SU-DHL-6 (cell line): ENCODE measurements around the gene PKN1.

Experiments used
- H2AFZ ChIP-seq: fragments of 200-600 bp; sonication (generic); 2 replicates; pipeline ENCODE4 v1.6.1; 2014; ENCODE audit warnings: low read depth, mild to moderate bottlenecking, moderate library complexity, mixed read lengths, antibody characterized with exemption, low read length; ENCODE audit not compliant: severe bottlenecking
- H3F3A ChIP-seq: fragments of 200-600 bp; shearing (Covaris generic); 2 replicates; pipeline ENCODE4 v1.6.0; 2016; ENCODE audit warnings: antibody characterized with exemption, mild to moderate bottlenecking; ENCODE audit not compliant: insufficient read depth
- H3K27ac ChIP-seq: fragments of 200-600 bp; sonication (generic); 2 replicates; pipeline ENCODE4 v1.5.1; 2016; ENCODE audit warnings: low read depth, mild to moderate bottlenecking, low read length, moderate library complexity, mixed read lengths
- H3K27me3 ChIP-seq: fragments of 200-600 bp; sonication (generic), shearing (Covaris generic); 2 replicates; pipeline ENCODE4 v1.6.0; 2014; ENCODE audit warnings: mild to moderate bottlenecking, low read length
- H3K36me3 ChIP-seq: fragments of 200-600 bp; sonication (generic); 2 replicates; pipeline ENCODE4 v1.6.1; 2014; ENCODE audit warnings: mild to moderate bottlenecking, low read length, mixed read lengths
- H3K4me2 ChIP-seq: fragments of 300-600, 200-600 bp; shearing (Covaris generic), sonication (generic); 2 replicates; pipeline ENCODE4 v1.6.0; 2014; ENCODE audit warnings: low read length, low read depth, mild to moderate bottlenecking; ENCODE audit not compliant: poor library complexity, severe bottlenecking
- H3K4me3 ChIP-seq: fragments of 200-600 bp; sonication (generic); 2 replicates; pipeline ENCODE4 v1.5.1; 2014; ENCODE audit warnings: antibody characterized with exemption, low read length, mild to moderate bottlenecking, mixed read lengths; ENCODE audit not compliant: insufficient read depth, poor library complexity, severe bottlenecking
- H3K79me2 ChIP-seq: fragments of 200-600 bp; sonication (generic); 2 replicates; pipeline ENCODE4 v1.6.1; 2014; ENCODE audit warnings: mild to moderate bottlenecking, low read length, moderate library complexity; ENCODE audit not compliant: insufficient read depth
- H3K9ac ChIP-seq: fragments of 200-600 bp; sonication (generic); 2 replicates; pipeline ENCODE4 v1.7.0; 2014; ENCODE audit warnings: mild to moderate bottlenecking, low read length
- H3K9me2 ChIP-seq: fragments of 200-600 bp; sonication (generic); replicated peaks from 2 replicates; pipeline ENCODE4 v1.6.1; 2014; ENCODE audit warnings: low read length; ENCODE audit not compliant: insufficient read depth
- H3K9me3 ChIP-seq: fragments of 200-600 bp; sonication (generic); 2 replicates; pipeline ENCODE4 v1.6.1; 2014; ENCODE audit warnings: low read length, mixed read lengths; ENCODE audit not compliant: insufficient read depth
- H4K20me1 ChIP-seq: fragments of 200-600 bp; sonication (generic); 2 replicates; pipeline ENCODE4 v1.6.1; 2014; ENCODE audit warnings: low read depth, mild to moderate bottlenecking, antibody characterized with exemption, low read length, moderate library complexity, mixed read lengths
- EZH2phosphoT487 ChIP-seq: fragments of 200-600 bp; sonication (generic), shearing (Covaris generic); conservative IDR thresholded peaks from 2 replicates; pipeline ENCODE4 v1.6.1; 2018; ENCODE audit warnings: mild to moderate bottlenecking, antibody characterized with exemption, low read length, moderate library complexity, mixed read lengths
- TF ChIP-seq, protein P1 (sequence below): fragments of 200-600 bp; sonication (generic); IDR thresholded peaks from one replicate; pipeline ENCODE4 v1.5.1; 2017; ENCODE audit warnings: antibody characterized with exemption, mild to moderate bottlenecking, low read length, moderate library complexity; ENCODE audit not compliant: insufficient read depth, poor library complexity, severe bottlenecking

The PKN1 gene

DNA sequence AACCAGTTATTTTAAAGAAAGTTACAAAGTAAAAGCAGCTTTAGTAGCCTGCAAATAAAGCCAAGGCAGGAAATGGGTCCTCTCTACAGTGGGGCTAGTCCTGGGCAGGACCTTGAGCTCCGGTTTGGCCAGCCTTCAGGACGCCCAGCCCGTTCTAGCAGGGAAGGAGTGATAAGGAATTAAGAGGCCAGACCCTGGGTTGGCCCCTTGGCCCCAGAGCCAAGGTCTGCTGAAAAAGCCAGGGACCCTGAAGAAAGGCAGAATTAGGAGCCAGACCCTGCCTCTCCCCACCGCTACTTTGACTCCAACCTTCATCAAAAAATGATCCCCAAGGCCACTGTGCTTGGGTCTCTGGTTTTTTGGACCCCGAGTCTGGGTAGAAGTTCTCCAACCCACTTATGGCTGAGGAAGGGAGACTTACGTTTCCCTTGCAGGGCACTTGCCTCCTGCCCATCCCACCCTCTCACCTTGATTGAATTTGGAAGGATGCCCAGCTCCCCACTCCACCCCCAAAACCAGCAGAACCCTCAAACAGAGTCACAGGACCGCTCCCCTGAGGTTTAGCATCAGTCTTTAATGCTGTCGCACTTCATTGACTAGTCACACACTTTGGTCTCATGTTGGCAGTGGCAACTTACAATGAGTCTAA lies 81.2 kb downstream of the PKN1 start:
- no peak overlapping the region for H2AFZ ChIP-seq
- 0 out of 2 replicates have a peak, but pooled peaks cover 6% of the 10 kb centered on the region for H4K20me1 ChIP-seq
- no peaks in the 10 kb centered on the region for H3K27me3 ChIP-seq
- H3K27ac ChIP-seq, result no peak overlapping the region
- no peak overlapping the region for H3K4me3 ChIP-seq
- H3K79me2 ChIP-seq, result peaks cover 24% of the 10 kb centered on the region
- H3K9ac ChIP-seq, result no peak overlapping the region
- H3F3A ChIP-seq, result peaks cover 19% of the 10 kb centered on the region; the same call in 1 of the 2 replicates
- TF ChIP-seq, protein P1, sequence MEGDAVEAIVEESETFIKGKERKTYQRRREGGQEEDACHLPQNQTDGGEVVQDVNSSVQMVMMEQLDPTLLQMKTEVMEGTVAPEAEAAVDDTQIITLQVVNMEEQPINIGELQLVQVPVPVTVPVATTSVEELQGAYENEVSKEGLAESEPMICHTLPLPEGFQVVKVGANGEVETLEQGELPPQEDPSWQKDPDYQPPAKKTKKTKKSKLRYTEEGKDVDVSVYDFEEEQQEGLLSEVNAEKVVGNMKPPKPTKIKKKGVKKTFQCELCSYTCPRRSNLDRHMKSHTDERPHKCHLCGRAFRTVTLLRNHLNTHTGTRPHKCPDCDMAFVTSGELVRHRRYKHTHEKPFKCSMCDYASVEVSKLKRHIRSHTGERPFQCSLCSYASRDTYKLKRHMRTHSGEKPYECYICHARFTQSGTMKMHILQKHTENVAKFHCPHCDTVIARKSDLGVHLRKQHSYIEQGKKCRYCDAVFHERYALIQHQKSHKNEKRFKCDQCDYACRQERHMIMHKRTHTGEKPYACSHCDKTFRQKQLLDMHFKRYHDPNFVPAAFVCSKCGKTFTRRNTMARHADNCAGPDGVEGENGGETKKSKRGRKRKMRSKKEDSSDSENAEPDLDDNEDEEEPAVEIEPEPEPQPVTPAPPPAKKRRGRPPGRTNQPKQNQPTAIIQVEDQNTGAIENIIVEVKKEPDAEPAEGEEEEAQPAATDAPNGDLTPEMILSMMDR, result no peak
- TF ChIP-seq EZH2phosphoT487, result no peak
- H3K9me3 ChIP-seq, result no peaks in the 10 kb centered on the region
- no peaks in the 10 kb centered on the region for H3K9me2 ChIP-seq
- H3K4me2 ChIP-seq, result no peak overlapping the region
- H3K36me3 ChIP-seq, result no peaks in the 10 kb centered on the region

DNA sequence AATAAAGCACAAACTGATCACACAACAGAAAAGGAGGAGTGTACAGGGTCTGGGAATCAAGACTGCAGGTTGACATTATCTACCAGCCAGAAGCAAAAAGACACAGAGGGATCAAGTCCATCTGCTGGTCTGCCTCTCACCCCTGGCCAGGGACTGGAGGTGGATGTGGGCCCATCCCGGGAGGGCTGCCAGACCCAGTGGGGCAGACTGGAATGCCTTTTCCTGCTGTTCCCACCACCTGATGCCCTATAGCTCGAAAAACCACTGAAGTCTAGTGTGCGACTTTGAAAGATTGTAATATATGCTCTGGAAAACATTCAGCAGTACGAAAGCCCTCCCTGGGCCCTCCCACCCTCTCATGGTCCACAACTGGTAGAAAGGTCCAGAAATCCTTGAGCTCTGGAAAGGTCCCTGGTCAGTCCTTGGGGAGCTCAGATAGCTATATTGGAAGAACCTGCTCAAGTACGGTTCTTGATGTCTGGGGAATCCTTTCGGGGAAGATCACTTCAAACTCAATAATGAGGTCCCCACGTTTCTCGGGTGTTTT lies 82.5 kb downstream of the PKN1 start:
- H3K79me2 ChIP-seq, result peaks cover 24% of the 10 kb centered on the region

DNA sequence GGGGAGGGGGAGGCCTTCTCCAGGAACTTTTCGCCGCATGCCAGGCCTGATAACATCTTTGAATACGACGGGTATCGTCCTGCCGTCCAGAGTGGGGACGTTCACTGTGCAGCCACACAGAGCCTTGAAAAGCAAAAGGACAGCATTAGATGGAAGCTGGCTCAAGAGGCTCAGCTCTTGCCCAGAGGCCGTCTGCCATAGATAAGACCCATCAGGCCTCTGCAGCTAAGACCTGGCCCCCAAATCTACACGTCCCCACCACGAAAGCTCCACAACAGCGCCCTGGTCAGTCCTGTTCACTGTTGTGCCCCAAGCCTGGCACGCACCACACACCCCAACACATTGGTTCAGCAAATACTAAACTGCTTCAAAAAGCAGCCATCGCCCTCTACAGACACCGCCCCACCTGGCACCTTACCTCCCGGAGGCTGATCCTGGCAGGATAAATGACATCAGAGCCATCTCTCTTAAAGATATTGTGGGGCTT lies 83.0 kb downstream of the PKN1 start:
- Histone ChIP-seq H3K9ac (no peak overlapping the region), H2AFZ (no peak overlapping the region), H3K36me3 (no peaks in the 10 kb centered on the region), H3K4me2 (no peak overlapping the region), H3K4me3 (no peak overlapping the region), H3K27me3 (no peaks in the 10 kb centered on the region), H3F3A (peaks cover 22% of the 10 kb centered on the region; the same call in 1 of the 2 replicates), H4K20me1 (0 out of 2 replicates have a peak, but pooled peaks cover 6% of the 10 kb centered on the region), H3K9me3 (no peaks in the 10 kb centered on the region), H3K27ac (no peak overlapping the region), H3K79me2 (peaks cover 24% of the 10 kb centered on the region), H3K9me2 (no peaks in the 10 kb centered on the region)
- TF ChIP-seq, protein P1, result no peak
- no peak for TF ChIP-seq EZH2phosphoT487

More for the DNA sequence above, 82.5 kb downstream of the PKN1 start:
- H3K27ac ChIP-seq, result no peak overlapping the region
- H3K9me3 ChIP-seq, result no peaks in the 10 kb centered on the region
- H3K27me3 ChIP-seq, result no peaks in the 10 kb centered on the region
- no peaks in the 10 kb centered on the region for H3K9me2 ChIP-seq
- H3K36me3 ChIP-seq, result no peaks in the 10 kb centered on the region
- no peak for TF ChIP-seq EZH2phosphoT487
- TF ChIP-seq, protein P1, result no peak
- H3K4me3 ChIP-seq, result no peak overlapping the region
- no peak overlapping the region for H3K9ac ChIP-seq
- no peak overlapping the region for H3K4me2 ChIP-seq
- 0 out of 2 replicates have a peak, but pooled peaks cover 6% of the 10 kb centered on the region for H4K20me1 ChIP-seq
- peaks cover 22% of the 10 kb centered on the region; the same call in 1 of the 2 replicates for H3F3A ChIP-seq
- H2AFZ ChIP-seq, result no peak overlapping the region
